HepG2 (cell line): Measurements from ENCODE around the gene TANC1. TPM values are rescaled to one million over a fixed set of nuclear protein-coding genes. Genes with fewer than 3 reads are reported as not detected.

Experiments
- GABPB1 ChIP-seq: IDR thresholded peaks from 2 replicates; pipeline ENCODE4 v1.6.1; 2016; ENCODE audit warnings: mild to moderate bottlenecking, missing genetic modification reagents, moderate library complexity, missing compliant biosample characterization
- HDAC6 ChIP-seq: fragments of 200-600 bp; sonication (generic); IDR thresholded peaks from 2 replicates; pipeline ENCODE4 v1.7.0; 2017; ENCODE audit warnings: mild to moderate bottlenecking, antibody characterized with exemption, low read length, low read depth
- HES4 ChIP-seq: sonication (generic); formaldehyde crosslinking; IDR thresholded peaks from 2 replicates; pipeline ENCODE4 v1.9.0; 2021; ENCODE audit warnings: mild to moderate bottlenecking, missing genetic modification reagents, borderline replicate concordance
- JDP2 ChIP-seq: sonication (generic); formaldehyde crosslinking; IDR thresholded peaks from 2 replicates; pipeline ENCODE4 v1.8.1; 2022; ENCODE audit warnings: missing genetic modification reagents, borderline replicate concordance
- NAIF1 ChIP-seq: sonication (generic); formaldehyde crosslinking; IDR thresholded peaks from 2 replicates; pipeline ENCODE4 v1.5.0; 2020; ENCODE audit warnings: mild to moderate bottlenecking, missing genetic modification reagents, borderline replicate concordance
- NFYC ChIP-seq: IDR thresholded peaks from 2 replicates; pipeline ENCODE4 v1.6.1; 2016; ENCODE audit warnings: missing genetic modification reagents, missing compliant biosample characterization
- PITX1 ChIP-seq: sonication (generic); formaldehyde crosslinking; IDR thresholded peaks from 2 replicates; pipeline ENCODE4 v1.5.1; 2020; ENCODE audit warnings: mild to moderate bottlenecking, missing genetic modification reagents
- SMARCE1 ChIP-seq: fragments of 450-650 bp; IDR thresholded peaks from 2 replicates; pipeline ENCODE4 v1.6.1; 2017; ENCODE audit warnings: borderline replicate concordance
- SRF ChIP-seq: IDR thresholded peaks from 2 replicates; pipeline ENCODE4 v1.6.1; 2011; ENCODE audit warnings: mild to moderate bottlenecking, low read depth, low read length, moderate library complexity
- THAP11 ChIP-seq: IDR thresholded peaks from 2 replicates; pipeline ENCODE4 v1.6.1; 2016; ENCODE audit warnings: missing biosample characterization, missing genetic modification reagents
- TP53 ChIP-seq: sonication (generic); formaldehyde crosslinking; conservative IDR thresholded peaks from 2 replicates; pipeline ENCODE4 v1.4.0; 2020; ENCODE audit warnings: missing genetic modification reagents
- ZNF180 ChIP-seq: sonication (generic); formaldehyde crosslinking; IDR thresholded peaks from 2 replicates; pipeline ENCODE4 v1.4.0; 2020; ENCODE audit warnings: low read depth, missing genetic modification reagents, borderline replicate concordance
- ZNF317 ChIP-seq: sonication (generic); formaldehyde crosslinking; IDR thresholded peaks from 2 replicates; pipeline ENCODE4 v1.5.0; 2020; ENCODE audit warnings: mild to moderate bottlenecking, missing genetic modification reagents
- ZNF431 ChIP-seq: sonication (generic); formaldehyde crosslinking; IDR thresholded peaks from 2 replicates; pipeline ENCODE4 v1.9.0; 2022; ENCODE audit warnings: missing genetic modification reagents, low read depth, mild to moderate bottlenecking, borderline replicate concordance
- ZNF747 ChIP-seq: sonication (generic); formaldehyde crosslinking; IDR thresholded peaks from 2 replicates; pipeline ENCODE4 v1.8.1; 2023; ENCODE audit warnings: missing genetic modification reagents, mild to moderate bottlenecking, borderline replicate concordance
- ZNF816 ChIP-seq: sonication (generic); formaldehyde crosslinking; IDR thresholded peaks from 2 replicates; pipeline ENCODE4 v1.8.0; 2022; ENCODE audit warnings: missing genetic modification reagents, mild to moderate bottlenecking, borderline replicate concordance
- polyA plus RNA-seq, 8 experiments: library from polyadenylated mRNA; depleted of rRNA in 3 of 8; stranded (reverse) in 7 of 8; unstranded in 1 of 8; fragments of >200 nt; fragmentation: Illumina TruSeq in 4 of 8; extraction: Trizol in 4 of 8; gene quantifications; 2 replicates each; pipeline versions ENCODE4 v1.2.1 to v1.2.3, GENCODE V29; 2011 to 2016; ENCODE audit warnings: low read depth in 4 of 8, missing spikeins in 1 of 8, mixed read lengths in 1 of 8; ENCODE audit not compliant: insufficient read depth in 1 of 8
- total RNA-seq, 5 experiments: library from RNA; depleted of rRNA; stranded (reverse); fragments of >200 nt; fragmentation: Illumina TruSeq; extraction: Trizol; gene quantifications; 2 replicates each; pipeline ENCODE4 v1.2.3, GENCODE V29; 2016; ENCODE audit warnings: low read depth in 1 of 5
- TF ChIP-seq, protein P1 (sequence below): sonication (generic); formaldehyde crosslinking; IDR thresholded peaks from 2 replicates; pipeline ENCODE4 v1.9.0; 2022; ENCODE audit warnings: low read depth, missing genetic modification reagents
- TF ChIP-seq, protein P2 (sequence below): sonication (generic); formaldehyde crosslinking; IDR thresholded peaks from 2 replicates; pipeline ENCODE4 v1.4.0; 2020; ENCODE audit warnings: missing genetic modification reagents
- TF ChIP-seq, protein P3 (sequence below): sonication (generic); formaldehyde crosslinking; IDR thresholded peaks from 2 replicates; pipeline ENCODE4 v1.5.1; 2020; ENCODE audit warnings: mild to moderate bottlenecking, missing genetic modification reagents, borderline replicate concordance
- TF ChIP-seq, protein P4 (sequence below): sonication (generic); formaldehyde crosslinking; IDR thresholded peaks from 2 replicates; pipeline ENCODE4 v1.4.0; 2020; ENCODE audit warnings: missing genetic modification reagents
- TF ChIP-seq, protein P5 (sequence below): sonication (generic); formaldehyde crosslinking; IDR thresholded peaks from 2 replicates; pipeline ENCODE4 v1.4.0; 2020; ENCODE audit warnings: mild to moderate bottlenecking, missing genetic modification reagents

The TANC1 gene
- total and polyA plus RNA-seq, 2 of the 13 experiments (the other 11 are each of a cell fraction or from before 2014, with no cell fraction given): 2.3 to 5.6 TPM

DNA sequence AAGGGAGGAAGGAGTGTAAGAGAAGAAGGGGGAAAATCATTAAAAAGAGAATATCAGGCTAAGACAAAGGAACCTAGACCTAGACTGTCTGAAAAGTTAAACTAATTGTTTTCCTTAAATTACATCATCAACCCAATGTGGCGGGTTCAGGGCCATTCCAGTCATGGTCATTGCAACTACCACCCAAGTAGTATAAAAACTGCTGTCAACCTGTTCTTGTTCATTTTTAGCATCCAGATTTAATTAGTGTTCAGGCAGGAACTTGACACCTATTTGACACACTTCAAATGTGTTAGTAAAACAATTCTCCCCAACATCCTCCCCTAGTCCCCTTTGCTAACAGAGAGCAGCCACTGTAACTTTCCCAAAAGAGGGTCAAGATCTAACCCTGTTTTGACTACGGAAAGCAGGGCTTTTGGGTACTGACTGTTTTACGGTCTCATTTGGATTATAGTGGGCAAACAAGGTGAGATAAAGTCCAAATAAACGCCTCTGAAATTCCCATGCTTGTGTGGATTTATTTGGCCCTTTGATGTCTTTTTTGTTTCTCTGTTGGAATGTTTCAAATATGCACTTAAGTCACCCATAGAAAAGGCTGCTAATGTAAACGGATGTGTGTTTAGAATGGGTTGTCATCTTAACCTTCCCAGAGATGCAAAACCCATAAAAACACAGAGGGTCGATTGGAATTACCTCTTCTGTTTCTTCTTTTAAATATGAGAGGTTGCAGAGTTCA, 19.3 kb upstream of the TANC1 start (continued):
- TF ChIP-seq, protein P1, sequence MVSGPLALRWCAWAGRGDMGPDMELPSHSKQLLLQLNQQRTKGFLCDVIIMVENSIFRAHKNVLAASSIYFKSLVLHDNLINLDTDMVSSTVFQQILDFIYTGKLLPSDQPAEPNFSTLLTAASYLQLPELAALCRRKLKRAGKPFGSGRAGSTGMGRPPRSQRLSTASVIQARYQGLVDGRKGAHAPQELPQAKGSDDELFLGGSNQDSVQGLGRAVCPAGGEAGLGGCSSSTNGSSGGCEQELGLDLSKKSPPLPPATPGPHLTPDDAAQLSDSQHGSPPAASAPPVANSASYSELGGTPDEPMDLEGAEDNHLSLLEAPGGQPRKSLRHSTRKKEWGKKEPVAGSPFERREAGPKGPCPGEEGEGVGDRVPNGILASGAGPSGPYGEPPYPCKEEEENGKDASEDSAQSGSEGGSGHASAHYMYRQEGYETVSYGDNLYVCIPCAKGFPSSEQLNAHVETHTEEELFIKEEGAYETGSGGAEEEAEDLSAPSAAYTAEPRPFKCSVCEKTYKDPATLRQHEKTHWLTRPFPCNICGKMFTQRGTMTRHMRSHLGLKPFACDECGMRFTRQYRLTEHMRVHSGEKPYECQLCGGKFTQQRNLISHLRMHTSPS (CRISPR knock-in tag): no peak
- TF ChIP-seq, protein P2, sequence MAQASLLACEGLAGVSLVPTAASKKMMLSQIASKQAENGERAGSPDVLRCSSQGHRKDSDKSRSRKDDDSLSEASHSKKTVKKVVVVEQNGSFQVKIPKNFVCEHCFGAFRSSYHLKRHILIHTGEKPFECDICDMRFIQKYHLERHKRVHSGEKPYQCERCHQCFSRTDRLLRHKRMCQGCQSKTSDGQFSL (CRISPR knock-in tag): no peak
- TF ChIP-seq, protein P3, sequence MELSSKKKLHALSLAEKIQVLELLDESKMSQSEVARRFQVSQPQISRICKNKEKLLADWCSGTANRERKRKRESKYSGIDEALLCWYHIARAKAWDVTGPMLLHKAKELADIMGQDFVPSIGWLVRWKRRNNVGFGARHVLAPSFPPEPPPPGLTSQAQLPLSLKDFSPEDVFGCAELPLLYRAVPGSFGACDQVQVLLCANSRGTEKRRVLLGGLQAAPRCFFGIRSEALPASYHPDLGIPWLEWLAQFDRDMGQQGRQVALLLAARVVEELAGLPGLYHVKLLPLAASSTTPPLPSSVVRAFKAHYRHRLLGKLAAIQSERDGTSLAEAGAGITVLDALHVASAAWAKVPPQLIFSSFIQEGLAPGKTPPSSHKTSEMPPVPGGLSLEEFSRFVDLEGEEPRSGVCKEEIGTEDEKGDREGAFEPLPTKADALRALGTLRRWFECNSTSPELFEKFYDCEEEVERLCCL (CRISPR knock-in tag): no peak
- TF ChIP-seq ZNF317 (CRISPR knock-in tag) (no peak), SMARCE1 (no peak), JDP2 (CRISPR knock-in tag) (no peak), HES4 (CRISPR knock-in tag) (no peak), NFYC (CRISPR knock-in tag) (no peak), THAP11 (CRISPR knock-in tag) (no peak), ZNF747 (CRISPR knock-in tag) (no peak), HDAC6 (no peak), ZNF431 (CRISPR knock-in tag) (no peak), TP53 (CRISPR knock-in tag) (no peak), PITX1 (CRISPR knock-in tag) (peak; percentile 81), NAIF1 (CRISPR knock-in tag) (no peak), GABPB1 (CRISPR knock-in tag) (no peak), SRF (no peak), ZNF180 (CRISPR knock-in tag) (no peak), ZNF816 (CRISPR knock-in tag) (no peak)
- TF ChIP-seq, protein P4, sequence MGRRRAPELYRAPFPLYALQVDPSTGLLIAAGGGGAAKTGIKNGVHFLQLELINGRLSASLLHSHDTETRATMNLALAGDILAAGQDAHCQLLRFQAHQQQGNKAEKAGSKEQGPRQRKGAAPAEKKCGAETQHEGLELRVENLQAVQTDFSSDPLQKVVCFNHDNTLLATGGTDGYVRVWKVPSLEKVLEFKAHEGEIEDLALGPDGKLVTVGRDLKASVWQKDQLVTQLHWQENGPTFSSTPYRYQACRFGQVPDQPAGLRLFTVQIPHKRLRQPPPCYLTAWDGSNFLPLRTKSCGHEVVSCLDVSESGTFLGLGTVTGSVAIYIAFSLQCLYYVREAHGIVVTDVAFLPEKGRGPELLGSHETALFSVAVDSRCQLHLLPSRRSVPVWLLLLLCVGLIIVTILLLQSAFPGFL: no peak
- TF ChIP-seq, protein P5, sequence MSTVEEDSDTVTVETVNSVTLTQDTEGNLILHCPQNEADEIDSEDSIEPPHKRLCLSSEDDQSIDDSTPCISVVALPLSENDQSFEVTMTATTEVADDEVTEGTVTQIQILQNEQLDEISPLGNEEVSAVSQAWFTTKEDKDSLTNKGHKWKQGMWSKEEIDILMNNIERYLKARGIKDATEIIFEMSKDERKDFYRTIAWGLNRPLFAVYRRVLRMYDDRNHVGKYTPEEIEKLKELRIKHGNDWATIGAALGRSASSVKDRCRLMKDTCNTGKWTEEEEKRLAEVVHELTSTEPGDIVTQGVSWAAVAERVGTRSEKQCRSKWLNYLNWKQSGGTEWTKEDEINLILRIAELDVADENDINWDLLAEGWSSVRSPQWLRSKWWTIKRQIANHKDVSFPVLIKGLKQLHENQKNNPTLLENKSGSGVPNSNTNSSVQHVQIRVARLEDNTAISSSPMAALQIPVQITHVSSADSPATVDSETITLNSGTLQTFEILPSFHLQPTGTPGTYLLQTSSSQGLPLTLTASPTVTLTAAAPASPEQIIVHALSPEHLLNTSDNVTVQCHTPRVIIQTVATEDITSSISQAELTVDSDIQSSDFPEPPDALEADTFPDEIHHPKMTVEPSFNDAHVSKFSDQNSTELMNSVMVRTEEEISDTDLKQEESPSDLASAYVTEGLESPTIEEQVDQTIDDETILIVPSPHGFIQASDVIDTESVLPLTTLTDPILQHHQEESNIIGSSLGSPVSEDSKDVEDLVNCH (CRISPR knock-in tag): no peak
